ENCODE measurements around the gene ZNF786.
"Not testable (repeated sequence)": the region's sequence is repeated elsewhere in the genome, so short reads cannot be mapped to it uniquely, and the experiment has no call there.

ZNF786 gene, protein sequence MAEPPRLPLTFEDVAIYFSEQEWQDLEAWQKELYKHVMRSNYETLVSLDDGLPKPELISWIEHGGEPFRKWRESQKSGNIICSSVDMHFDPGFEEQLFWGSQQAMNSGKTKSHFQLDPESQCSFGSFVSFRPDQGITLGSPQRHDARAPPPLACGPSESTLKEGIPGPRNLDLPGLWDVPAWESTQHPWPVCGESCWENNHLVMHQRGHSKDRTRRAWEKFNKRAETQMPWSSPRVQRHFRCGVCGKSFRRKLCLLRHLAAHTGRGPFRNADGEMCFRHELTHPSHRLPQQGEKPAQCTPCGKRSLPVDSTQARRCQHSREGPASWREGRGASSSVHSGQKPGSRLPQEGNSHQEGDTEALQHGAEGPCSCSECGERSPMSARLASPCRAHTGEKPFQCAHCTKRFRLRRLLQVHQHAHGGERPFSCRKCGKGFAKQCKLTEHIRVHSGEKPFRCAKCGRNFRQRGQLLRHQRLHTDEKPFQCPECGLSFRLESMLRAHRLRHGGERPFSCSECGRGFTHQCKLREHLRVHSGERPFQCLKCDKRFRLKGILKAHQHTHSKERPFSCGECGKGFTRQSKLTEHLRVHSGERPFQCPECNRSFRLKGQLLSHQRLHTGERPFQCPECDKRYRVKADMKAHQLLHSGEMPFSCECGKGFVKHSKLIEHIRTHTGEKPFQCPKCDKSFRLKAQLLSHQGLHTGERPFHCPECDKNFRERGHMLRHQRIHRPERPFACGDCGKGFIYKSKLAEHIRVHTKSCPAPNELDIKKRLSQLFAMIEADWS

GRCh38 chr7:149090397-149091195 lies at the start of gene ZNF786:
ZNF786 (minus strand) TSS chr7:149090718; CDS start chr7:149090640, 78 bp downstream.
- DNase-seq (ENCODE audit: low read depth in 2 of 2): peak; percentile 72 to 73

GRCh38 chr7:149136118-149136517 lies 45.6 kb upstream of the ZNF786 start:
- no peak for DNase-seq (ENCODE audit: low read depth in 2 of 2)

DNA sequence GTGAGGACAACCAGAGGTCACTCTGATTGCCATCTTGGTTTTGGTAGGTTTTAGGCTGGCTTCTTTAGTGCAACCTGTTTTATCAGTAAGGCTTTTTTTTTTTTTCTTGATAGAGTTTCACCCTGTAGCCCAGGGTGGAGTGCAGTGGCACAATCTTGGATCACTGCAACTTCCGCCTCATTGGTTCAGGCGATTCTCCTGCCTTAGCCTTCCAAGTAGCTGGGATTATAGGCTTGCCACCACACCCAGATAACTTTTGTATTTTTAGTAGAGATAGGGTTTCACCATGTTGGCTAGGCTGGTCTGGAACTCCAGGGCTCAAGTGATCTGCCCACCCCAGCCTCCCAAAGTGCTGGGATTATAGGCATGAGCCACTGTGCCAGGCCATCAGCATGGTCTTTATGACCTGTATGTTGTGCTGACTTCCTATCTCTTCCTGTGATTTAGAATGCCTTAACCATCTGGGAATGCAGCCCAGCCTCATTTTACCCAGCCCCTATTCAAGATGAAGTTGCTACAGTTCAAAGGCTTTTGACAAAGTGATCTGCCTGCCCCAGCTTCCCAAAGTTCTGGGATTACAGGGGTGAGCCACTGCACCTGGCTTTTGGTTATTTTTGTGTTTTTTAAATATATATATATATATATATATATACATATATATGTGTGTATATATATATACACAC lies 42.7 kb upstream of the ZNF786 start:
- DNase-seq (ENCODE audit: low read depth in 2 of 2): no peak

DNA sequence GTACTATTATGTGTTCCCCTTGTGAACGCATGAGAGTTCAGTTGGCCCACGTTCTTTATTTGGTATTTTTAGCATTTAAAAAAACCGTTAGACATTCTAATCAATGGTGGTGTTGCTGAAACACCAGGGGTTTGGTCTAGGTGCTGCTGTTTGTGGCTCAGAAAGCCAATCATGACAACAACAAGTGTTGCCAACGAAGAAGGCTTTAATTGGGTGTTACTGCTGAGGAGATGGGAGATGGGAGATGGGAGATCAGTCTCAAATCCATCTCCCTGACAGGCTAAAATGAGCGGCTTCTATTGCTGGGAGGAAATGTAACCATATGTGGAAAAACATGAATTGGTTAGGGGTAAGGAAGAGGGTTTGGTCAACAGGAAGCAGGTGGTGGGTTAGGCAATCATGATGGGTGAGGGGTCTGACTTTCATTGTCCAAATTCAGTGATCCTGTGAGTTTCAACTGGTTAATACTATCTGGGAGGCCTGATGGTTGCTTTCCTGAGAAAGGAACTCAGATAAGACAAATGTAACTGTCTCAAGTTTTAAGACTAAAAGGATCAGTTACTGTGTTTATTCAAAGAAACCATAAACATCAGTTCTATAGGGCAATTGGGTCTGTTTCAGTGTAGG lies 40.2 kb upstream of the ZNF786 start:
- no peak for DNase-seq (ENCODE audit: low read depth in 2 of 2)

- DNase-seq (ENCODE audit: low read depth in 2 of 2): no peak
Observed at GRCh38 chr7:149126662-149127266, 36.2 kb upstream of the ZNF786 start.

DNA sequence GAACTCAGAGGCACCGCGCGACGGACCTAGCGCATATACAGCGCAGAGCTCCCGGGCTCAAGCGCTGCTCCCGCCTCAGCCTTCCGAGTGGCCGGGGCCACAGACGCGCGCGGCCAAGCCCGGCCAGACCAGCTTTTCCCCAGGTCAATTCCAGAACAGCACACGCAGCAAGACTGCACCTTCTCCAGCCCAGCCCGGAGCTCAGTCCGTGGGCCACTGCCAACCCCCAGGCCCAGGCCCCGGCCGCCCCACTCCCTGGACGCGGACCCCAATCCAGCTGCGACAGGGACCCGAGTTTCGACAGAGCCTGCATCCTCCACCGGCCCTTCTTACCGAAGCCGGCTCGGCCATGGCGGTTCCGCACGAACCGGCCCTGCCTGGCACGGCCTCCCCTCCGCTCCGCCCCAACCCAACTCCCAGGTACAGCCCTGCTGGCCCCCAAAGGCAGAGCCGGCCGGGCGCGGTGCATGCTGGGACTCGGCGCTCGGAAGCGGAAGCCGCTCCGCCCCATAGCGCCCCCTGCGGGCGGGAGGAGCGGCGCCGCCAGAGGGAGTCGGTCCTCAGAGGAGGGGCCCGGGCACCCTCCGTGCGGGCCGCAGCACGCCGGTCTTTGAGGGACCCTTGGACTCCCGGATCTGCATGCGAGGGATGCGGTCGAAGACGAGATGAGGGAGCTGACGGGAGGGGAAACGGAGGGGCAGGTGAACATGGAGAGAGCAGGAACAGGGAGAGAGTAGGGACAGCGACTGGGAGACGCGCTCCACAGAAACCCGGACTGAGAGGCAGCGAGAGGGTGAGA lies 35.5 kb upstream of the ZNF786 start, which contains the start of gene ZNF425:
Gene ZNF425 (minus strand): TSS at position 462 of the 799 bp plus-strand sequence. CDS start 111 bp downstream, at position 351.
- peak; percentile 76 to 77 for DNase-seq (ENCODE audit: low read depth in 2 of 2)

GRCh38 chr7:149125189-149125862 lies 34.8 kb upstream of the ZNF786 start:
- DNase-seq (ENCODE audit: low read depth in 2 of 2): no peak

DNA sequence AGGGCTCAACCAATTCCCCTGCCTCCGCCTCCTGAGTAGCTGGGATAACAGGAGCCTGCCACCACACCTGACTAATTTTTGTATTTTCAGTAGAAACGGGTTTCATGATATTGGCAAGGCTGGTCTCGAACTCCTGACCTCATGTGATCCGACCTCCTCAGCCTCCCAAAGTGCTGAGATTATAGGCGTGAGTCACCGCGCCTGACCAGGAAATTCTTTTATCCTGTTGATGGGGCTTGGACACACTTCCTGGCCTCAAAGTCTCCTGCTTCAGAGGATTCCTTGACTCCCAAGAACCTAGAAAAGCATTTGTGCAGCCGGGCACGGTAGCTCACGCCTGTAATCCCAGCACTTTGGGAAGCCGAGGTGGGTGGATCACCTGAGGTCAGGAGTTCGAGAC lies 19.5 kb upstream of the ZNF786 start:
- no peak for DNase-seq (ENCODE audit: low read depth in 2 of 2)

GRCh38 chr7:149104749-149105148 lies 14.2 kb upstream of the ZNF786 start:
- DNase-seq (ENCODE audit: low read depth in 2 of 2): no peak

DNA sequence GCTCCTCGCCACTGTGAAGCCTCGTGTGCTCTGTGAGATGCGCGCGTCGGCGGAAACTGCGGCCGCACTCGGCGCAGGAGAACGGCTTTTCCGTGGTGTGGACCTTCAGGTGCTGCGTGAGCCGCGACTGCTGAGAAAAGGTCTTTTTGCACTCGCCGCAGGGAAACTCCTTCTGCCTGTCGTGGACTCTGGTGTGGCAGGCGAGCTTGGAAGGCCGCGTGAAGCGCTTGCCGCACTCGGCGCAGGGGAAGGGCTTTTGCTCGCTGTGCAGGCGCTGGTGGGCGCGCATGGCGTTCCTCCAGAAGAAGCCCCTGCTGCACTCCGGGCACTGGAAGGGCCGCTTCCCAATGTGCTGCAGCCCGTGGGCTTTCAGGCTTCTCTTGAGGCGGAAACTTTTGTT lies 13.7 kb upstream of the ZNF786 start:
- no peak for DNase-seq (ENCODE audit: low read depth in 2 of 2)

- no peak for DNase-seq (ENCODE audit: low read depth in 2 of 2)
Observed at GRCh38 chr7:149103424-149103823, 12.9 kb upstream of the ZNF786 start.

- no peak for DNase-seq (ENCODE audit: low read depth in 2 of 2)
Observed at GRCh38 chr7:149102666-149103065, 12.1 kb upstream of the ZNF786 start.

- DNase-seq (ENCODE audit: low read depth in 2 of 2): no peak
Observed at GRCh38 chr7:149100821-149101220, 10.3 kb upstream of the ZNF786 start.

DNA sequence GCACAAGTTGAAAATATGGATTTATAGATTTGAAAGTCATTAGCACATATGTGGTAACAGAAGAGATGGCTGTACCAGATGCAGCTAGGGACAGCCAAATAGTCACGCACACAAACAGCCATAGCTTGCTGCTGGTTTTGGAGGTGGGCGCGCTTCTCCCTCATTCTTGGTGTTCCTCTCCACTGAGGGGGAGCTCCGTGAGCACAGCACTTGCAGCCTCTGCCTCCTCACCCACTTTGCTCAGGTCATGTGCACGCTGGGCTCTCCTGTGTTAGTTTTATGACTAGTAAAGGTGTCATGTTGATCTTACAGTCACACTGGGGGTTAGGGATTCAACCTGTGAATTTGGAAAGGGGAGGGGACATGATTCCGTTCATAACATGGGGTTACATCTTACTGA lies 8.5 kb upstream of the ZNF786 start:
- DNase-seq (ENCODE audit: low read depth in 2 of 2): no peak

DNA sequence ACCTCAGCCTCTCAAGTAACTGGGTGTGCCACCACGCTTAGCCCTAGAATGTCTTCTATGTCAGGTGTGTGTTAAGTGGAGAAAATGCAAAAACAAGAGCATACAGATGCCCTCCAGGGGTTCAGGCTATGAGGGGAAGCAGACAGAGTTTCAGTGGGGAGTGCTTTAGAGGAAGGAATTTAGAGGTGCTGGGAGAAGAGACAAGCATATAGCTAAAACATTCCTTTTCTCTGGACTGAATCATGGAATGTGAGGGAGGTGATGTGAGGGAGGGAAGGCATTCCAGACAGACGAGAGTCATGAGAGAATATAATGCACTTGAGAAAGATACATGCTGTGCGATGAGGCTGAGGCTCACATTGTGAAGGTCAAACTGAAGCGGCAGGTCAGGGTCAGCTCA lies 6.6 kb upstream of the ZNF786 start:
- no peak for DNase-seq (ENCODE audit: low read depth in 2 of 2)

DNA sequence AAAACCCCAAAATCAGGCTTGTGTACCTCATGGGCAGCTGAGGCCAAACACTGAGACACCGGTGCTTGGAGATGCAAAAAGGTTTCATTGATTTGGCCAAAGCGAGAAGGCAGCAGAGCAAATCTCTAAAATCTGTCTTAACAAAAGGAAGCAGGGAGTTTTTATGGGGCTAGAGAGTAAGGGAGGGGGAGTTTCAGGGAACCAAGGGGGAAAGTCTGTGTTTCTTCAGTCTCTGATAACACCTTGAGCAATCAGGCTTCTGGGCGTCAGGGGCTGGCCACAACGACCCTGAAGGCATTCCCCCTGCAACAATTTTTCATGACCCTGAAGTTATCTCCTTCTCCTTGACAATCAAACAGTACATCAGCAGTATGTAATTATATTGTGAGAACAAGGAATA lies 2.7 kb upstream of the ZNF786 start:
- no peak for DNase-seq (ENCODE audit: low read depth in 2 of 2)

DNA sequence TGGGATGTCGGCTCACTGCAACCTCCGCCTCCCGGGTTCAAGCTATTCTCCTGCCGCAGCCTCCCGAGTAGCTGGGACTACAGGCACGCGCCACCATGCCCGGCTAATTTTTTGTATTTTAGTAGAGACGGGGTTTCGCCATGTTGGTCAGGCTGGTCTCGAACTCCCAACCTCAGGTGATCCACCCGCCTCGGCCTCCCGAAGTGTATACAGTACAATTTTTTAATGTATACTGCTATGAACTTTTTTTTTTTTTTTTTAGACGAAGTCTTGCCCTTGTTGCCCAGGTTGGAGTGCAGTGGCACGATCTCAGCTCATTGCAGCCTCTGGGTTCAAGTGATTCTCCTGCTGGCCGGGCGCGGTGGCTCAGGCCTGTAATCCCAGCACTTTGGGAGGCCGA lies 1.7 kb upstream of the ZNF786 start:
- DNase-seq (ENCODE audit: low read depth in 2 of 2): not testable (repeated sequence)

DNA sequence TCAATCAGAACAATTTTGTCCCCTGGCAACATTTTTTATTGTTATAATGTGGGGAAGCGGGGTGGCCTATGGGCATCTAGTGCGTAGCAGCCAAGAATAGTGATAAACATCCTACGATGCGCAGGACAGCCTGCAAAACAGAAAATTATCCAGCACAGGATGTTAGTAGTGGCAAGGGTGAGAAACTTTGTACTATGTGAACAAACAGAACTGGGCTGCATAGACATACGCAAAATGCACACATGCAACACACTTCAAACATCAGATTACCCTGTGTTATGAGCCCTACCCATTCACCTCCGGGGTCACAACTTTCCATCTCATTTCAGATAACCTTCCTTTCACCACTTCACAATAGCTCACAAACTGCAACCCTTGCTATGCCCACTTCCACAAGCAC lies 3.1 kb downstream of the ZNF786 start:
- DNase-seq (ENCODE audit: low read depth in 2 of 2): no peak

DNA sequence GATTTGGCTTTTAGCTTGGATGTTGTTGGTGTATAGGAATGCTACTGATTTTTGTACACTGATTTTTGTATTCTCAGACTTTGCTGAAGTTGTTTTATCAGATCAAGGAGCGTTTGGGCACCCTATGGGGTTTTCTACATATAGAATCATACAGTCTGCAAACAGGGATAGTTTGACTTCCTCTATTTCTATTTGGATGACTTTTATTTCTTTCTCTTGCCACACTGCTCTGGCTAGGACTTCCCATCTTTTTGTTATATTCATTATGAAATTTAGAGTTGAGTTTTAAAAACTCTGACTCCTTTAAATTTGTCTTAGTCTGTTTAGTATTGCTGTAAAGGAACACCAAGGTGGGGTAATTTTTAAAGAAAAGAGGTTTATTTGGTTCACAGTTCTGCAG lies 4.7 kb downstream of the ZNF786 start:
- no peak for DNase-seq (ENCODE audit: low read depth in 2 of 2)
